ENCODE measurements around the gene C17orf75.
"Not testable (repeated sequence)": the region's sequence is repeated elsewhere in the genome, so short reads cannot be mapped to it uniquely, and the experiment has no call there.

Gene C17orf75, protein sequence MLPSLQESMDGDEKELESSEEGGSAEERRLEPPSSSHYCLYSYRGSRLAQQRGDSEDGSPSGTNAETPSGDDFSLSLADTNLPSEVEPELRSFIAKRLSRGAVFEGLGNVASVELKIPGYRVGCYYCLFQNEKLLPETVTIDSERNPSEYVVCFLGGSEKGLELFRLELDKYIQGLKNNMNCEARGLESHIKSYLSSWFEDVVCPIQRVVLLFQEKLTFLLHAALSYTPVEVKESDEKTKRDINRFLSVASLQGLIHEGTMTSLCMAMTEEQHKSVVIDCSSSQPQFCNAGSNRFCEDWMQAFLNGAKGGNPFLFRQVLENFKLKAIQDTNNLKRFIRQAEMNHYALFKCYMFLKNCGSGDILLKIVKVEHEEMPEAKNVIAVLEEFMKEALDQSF

DNA sequence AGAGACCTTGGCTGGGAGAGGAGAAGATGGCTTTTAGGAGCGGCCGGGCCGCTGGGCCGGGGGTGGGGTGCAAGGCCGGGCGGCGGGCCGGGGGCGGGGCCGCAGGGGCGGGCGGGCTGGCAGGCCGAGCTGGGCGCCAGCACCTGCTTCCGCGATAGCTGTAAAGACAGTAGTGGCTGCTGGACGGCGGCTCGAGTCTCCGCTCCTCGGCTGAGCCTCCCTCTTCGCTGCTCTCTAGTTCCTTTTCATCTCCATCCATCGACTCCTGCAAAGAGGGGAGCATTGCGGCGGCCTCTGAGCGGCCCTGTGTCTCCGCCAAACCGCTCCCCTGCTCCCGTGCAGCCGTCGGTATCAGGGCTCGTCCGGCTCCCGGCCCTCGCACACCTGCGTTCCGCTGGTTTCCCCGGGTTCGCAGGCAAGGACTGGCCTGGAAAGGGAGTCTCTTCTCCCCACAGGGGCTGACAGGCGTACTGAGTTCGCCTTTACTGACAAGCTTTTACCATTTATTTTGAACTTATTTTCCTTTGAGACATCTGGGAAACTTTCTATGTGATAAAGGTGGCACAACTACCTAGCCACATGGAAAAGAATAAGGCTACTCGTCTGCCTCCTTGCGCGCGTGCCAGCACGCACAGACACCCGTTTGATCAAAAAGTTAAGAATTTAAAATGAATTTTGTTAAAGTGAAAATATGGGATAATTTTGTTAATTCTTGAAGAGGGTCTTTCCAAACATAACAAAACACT is at the start of gene C17orf75:
C17orf75 (minus strand) TSS at position 317 of the 746 bp plus-strand sequence; CDS start at position 283, 34 bp downstream.
- DNase-seq = peak; percentile 74

DNA sequence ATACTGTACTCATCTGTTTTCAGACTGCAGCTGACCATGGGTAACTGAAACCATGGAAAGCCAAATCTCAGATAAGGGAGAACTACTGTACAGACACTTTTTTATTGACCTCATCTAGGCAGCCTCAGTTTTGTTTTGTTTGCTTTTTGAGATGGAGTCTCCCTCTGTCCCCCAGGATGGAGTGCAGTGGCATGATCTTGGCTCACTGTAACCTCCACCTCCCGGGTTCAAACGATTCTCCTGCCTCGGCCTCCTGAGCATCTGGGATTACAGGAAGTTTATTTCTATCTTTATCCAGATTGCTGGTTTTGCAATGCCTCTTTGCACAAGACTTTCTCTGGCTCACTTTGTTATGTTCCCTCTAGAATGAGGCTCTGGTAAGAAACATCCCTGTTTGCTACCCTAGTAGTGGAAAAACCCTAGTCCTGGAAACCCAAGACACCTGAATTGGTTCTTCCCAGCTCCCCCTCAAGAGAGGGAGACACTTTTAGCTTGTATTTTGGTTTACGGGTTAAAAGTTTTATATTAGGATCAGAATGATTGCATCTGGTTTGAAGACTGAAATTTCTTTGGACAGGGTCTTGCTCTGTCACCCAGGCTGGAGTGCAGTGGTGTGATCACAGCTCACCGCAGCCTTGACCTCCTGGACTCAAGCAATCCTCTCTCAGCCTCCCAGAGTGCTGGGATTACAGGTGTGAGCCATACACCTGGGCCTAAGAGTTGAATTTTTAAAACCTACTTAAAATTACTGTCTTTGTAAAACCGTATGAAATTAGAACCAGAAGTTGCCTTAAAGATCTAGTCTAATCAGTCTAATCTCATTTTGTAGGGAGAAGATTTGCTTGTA is 46.9 kb upstream of the C17orf75 start:
- no peak for DNase-seq

DNA sequence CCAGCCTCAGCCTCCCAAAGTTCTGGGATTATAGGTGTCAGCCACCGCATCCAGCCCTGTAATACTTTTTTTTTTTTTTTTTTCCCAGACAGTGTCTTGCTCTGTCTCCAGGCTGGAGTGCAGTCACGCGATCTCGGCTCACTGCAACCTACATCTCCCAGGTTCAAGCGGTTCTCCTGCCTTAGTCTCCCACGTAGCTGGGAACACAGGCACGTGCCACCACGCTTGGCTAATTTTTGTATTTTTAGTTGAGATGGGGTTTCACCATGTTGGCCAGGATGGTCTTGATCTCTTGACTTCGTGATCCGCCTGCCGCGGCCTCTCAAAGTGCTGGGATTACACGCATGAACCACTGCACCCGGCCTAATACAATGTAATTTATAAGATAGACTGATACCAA is 46.2 kb upstream of the C17orf75 start:
- DNase-seq = not testable (repeated sequence)

DNA sequence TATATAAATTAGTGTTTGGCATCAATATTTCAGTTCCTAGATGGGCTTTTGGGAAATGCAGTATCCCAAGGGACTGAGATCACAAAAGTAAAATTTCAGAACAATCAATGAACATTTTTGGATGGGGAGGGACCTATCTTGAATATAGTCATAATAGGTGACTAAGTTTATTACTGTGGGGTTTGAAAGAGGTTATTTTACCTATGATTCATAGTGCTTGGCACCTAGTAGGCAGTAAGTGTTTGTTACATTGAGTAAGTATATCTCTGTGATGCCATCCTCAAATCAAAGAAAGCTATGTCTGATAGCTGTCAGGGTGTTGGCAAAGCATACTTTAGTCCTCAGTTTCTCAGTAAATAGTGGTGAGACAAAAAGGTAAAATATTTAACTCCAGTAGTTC is 44.9 kb upstream of the C17orf75 start:
- DNase-seq = no peak

DNA sequence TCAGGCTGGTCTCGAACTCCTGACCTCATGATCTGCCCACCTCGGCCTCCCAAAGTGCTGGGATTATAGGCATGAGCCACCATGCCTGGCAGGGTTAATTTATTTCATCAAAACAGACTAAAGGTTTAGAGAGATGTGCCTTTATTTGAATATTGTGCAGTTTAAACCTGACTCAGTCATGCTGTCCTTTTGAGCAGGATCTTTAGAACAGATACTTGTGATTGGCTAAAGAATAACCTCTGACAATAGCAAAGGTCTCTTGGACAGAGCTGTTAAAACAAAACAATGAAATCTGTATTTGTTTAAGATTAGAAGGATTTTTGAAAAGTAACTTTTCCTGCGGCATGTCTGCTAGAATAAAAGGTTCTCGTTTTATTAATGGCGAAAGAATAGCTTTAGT is 44.0 kb upstream of the C17orf75 start:
- no peak for DNase-seq

DNA sequence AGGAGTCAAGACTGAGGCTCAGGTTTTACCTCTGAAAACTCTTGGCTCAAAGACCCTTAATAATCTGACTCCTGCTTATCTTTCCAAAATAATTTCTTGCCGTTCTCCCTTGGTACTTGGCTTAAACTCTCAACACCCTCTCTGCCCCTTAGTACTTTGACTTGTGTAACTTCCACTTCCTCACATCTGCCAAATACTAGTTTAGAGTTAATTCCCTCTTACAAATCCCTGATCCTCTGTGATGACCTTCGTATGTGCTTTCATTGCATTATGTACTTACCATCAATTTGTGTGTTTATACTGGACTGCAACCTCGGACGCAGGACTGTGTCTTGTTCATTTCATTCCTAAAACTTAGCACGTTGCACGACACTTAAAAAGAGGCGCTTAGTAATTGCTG is 43.1 kb upstream of the C17orf75 start:
- DNase-seq = no peak

DNA sequence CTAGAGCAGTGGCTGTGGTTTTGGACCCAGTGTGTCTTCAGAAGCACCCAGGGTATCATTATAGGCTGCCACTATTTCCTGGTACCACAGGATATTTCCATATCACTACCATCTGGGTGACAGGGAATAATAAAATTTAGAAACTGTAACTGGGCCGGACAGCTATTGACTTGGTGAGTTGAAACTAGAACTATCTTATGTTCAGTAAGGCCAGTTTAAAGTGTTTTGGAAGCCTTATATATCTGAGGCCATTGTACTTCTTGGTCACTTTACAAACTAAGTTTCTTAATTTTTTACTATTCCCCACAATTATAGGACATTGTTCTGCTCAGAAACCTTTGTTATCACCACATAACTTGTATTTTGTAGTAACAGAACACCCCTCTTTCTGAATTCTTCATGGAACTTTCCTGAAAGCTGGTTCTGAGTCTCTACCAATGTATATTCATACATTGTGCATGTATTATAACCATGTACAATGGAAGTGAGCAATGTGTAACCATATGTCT is 42.0 kb upstream of the C17orf75 start:
- DNase-seq = no peak

DNA sequence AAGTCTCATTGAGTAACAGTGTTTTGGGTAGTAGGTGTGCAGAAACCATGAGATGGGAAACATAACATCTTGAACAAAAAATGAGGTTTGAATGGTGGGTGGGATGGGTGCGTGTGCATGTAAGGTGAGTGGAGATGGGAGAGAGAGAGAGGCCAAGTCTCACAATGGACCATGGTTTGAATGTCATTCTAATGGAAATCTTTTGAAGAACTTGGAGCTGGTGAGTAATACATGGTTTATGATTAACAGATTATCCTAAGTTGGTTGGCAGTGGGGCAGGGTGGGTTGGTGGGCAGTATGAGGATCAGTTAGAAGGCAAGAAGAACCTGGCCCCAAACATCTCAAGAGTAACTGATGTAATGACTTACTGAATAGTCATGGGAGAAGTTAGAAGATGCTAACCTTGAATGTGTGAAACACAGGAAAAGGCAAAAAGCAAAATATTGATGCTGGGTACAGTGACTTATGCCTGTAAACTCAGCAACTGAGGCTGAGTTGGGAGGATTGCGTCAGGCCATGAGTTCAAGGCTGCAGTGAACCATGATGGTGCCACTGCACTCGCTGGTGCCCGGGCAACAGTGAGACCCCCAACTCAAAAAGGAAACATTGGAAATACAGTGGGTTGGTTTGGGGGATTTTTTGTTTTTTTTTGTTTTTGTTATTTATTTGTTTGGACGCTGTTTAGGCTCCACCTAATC is 40.7 kb upstream of the C17orf75 start:
- DNase-seq = no peak

DNA sequence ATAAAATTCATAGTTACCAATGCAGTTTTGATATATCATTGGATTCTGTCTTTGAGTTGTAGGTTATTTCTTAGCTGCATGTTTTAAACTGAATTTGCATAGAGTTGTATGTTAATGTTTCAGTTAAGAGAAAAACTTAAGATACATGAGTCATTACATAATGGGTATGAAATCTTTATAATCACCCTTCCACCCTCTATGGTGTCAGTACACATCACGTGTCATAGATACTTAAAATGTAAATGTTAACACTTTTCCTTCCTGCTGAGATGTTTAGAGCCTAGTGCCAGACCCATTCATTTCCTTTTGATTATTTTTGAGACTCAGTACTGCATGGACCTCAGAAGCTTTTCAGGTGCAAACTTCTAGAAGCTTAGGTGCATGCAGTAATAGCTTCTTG is 28.5 kb upstream of the C17orf75 start:
- DNase-seq = no peak

DNA sequence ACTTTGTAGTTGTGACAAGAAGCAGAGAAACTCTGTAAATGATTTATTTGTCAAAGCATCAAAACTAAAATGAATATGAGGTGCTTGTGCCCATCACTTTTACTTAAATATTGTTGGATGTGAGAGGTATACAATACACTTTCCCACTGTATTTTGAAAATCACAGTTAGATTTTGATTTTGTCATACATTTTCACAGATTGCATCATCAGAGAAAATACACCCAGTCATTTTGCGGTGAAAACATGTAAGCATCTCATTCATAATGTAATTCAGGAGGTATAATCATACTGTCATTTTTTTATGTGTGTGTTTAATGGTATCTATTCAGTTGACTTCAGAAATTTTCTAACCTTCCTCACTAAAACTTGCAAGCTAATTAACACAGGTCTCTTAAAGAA is 19.3 kb upstream of the C17orf75 start:
- DNase-seq = no peak

DNA sequence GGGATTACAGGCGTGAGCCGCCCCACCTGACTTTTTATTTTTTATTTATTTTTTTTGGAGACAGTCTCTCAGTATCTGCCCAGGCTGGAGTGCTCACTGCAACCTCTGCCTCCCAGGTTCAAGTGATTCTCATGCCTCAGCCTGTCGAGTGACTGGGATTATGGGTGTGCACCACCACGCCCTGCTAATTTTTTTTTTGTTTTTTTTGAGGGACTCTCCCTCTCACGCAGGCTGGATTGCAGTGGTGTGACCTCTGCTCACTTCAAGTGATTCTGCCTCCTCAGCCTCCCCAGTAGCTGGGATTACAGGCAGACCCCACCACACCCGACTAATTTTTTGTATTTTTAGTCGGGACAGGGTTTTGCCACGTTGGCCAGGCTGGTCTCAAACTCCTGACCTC is 15.6 kb upstream of the C17orf75 start:
- no peak for DNase-seq

DNA sequence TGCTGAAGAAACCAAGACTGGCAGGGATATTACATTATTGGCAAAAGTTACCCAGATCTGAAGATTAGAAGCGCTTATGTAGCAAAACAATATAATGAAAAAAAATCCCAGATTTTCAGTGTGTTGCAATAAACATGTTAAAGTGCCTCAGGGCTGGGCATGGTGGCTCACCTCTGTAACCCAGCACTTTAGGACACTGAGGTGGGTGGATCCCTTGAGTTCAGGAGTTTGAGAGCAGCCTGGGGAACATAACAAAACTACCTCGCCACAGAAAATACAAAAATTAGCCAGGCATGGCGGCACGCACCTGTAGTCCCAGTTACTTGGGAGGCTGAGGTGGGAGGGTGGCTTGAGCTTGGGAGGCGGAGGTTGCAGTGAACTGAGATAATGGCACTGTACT is 14.8 kb upstream of the C17orf75 start:
- DNase-seq = no peak

DNA sequence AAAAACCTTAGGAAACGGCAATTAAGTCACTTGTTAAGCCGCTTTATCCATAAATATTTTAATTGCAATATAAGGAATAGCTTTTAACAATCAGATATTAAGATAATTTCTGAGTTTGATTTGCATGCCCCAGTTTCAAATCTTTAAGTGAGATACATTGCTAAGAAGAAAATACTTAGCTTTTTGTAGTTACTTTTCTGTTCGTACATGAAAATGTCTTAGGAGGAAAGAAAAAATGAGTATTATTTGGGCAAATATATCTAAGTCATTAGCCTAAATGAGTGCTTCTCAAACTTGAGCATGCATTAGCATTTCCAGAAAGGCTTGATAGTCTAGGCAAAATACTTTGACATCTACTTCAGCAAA is 14.4 kb upstream of the C17orf75 start:
- DNase-seq = no peak

DNA sequence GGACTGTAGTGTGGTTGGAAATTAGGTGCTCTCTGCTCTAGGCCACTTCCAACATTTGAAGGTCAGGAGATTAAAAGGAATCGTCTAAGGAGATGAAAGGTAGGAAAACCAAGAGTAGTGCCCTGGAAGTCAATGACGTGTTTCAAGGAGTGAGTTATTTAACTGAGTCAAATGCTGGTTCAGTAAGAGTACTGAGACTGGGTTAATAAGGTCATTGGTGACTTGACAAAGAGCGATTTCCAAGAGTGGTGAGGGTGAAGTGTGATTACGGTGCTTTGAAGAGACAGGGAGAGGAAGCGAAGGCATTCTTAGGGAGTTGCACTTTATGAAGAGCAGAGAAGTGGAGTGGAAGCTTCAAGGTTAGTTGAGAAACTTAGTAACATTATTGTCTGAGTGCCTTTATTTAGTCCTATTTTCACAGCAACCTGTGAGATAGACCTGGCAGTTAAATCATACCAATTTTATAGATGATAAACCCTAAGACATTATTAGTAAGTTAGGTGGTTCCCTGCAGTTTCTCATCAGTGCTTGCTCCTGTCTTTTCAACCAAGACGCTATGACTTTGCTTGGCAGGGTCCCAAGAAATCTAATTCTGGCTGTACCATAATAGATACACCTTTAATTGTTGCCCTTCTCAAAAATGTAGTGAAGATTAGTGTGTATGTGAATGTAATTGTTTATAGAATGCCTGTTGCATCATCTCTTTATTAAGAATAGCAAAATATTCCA is 13.8 kb upstream of the C17orf75 start:
- no peak for DNase-seq

DNA sequence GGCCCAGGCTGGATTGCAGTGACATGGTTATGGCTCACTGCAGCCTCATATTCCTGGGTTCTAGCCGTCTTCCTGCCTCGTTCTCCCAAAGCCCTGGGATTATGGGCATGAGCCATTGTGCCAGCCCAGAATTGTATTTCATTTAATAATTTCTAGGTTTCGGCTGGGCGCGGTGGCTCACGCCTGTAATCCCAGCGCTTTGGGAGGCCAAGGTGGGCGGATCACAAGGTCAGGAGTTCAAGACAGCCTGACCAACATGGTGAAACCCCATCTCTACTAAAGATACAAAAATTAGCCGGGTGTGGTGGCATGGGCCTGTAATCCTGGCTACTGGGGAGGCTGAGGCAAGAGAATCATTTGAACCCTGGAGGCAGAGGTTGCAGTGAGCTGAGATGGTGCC is 10.8 kb upstream of the C17orf75 start:
- not testable (repeated sequence) for DNase-seq

DNA sequence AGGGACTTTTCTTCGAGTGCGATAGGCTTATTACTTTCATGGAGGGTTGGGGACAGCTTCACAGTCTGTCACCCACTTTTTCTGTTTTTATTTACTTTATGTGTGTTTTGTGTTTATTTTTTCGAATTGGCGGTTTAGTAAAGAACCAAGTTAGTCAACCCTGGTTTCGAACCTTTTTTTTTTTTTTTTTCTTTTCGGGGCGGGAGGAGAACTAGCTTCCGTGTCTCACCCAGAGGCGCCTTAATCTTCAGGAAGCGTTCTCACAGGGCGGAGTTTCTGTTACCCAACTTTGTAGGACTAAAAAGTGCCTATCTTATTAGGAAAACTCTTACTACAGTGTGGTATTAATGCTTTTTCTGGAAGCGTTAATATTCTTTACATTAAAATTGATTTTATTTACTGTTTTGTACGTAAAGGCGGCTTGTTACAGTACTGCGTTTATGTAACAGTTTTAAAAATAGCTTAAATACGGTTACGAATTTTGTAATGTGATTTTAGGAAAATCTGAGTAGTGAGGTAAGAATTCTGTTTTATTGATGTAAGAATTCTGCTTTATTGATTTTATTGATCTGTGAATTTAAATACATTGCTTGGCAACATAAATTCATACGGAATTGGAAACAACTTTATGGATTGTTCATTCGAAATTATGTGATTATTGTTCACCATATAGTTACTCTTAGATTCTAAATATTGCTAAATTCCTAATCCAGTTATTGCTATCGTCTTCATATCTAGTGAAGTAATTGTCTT is 8.9 kb upstream of the C17orf75 start:
- DNase-seq = peak; percentile 32

DNA sequence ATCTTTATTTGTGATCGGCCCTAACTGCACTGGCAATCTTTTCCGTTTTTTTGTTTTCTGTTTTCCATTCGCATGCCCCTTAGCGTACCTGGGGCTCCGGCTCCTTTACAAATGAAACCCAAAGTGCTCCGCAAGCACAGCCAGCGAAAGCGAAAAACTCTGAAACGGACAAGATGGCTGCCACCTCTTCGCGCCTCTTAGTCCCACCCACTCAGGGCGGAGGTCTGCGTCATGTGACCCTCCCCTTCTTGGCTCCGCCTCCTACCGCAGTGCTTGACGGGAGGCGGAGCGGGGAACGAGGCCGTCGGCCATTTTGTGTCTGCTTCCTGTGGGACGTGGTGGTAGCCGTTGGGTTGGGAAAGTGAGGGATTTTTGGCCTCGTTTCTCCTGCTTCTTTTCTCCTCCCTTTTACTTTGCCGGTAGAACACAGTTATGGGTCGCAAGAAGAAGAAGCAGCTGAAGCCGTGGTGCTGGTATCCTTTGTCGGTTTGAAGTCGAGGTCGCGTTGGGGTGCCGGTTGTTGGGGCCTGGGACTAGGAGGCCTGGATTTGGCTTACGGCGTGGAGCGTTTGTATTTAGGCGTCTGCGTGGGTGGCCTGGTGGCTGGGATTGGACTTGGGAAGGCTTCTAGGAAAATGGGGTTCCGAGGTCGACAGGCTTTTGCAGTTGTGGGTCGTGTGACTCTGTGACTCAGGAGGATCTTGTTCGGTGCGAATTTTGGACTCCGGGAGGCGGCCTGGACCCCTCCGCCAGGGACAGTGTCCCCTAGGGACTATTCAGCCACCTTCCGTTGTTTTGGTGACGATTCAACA is 8.1 kb upstream of the C17orf75 start, which contains the start of gene ZNF207:
ZNF207 (plus strand) TSS at position 304 of the 812 bp plus-strand sequence; CDS start at position 433, 129 bp downstream.
- DNase-seq = peak; percentile 94

DNA sequence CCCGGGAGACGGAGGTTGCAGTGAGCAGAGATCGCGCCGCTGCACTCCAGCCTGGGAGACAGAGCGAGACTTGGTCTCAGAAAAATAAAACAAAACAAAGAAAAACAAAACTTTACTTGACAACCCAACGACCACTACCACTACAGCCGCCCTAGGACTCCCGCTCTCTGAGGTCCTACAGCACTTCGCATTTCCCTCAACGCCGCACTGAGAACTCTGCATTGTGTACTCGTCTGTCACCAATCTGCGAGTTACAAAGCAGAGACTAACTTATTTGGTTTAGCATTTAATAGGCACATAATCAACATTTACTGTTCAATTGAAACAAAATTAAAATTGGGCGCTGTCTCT is 7.5 kb upstream of the C17orf75 start:
- DNase-seq = no peak

DNA sequence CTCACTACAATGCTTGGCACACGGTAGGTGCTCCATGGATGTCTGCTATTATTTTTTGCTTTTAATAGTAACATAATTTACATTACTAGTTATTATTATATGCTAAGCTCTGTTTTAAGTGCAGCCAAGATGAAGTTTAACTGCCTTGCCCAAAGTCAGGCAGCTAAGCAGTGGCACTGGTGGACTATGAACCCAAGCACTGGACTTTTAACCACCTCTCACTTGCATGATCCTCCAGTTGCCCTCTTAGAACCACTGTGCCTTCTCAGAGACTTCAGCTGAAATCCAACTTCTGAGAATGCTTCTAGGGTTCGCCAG is 6.5 kb upstream of the C17orf75 start:
- no peak for DNase-seq

DNA sequence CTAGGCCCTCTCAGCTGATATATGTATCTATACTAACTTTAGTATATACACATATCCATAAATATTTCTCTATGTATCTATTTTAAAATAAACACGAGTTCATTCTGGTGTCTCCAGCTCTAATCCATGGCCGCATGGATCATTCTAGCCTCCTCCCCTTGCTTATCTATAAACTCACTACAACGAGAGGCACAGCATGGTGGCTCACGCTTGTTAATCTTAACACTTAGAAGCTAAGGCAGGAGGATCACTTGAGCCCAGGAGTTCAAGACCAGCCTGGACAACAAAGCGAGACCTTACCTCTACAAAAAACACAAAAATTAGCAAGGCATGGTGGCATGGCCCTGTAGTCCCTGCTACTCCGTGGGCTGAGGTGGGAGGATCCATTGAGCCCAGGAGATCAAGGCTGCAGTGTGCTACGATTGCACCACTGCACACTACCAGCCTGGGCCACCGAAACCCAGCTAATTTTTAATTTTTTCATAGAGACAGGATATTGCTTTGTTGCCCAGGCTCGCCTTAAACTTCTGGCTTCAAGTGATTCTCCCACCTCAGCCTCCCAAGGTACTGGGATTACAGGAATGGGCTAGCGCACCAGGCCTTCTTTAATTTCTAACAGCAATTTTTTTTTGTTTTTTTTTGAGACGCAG is 4.1 kb upstream of the C17orf75 start:
- no peak for DNase-seq

Measured in activated gamma-delta T cell treated with Interleukin-2 at 50 U/mL for 16 hours (primary cell).